Stimulated activated effector memory CD8-positive, alpha-beta T cell treated with anti-CD3 and anti-CD28 coated beads, Interleukin-12 subunit alpha, Interleukin-12 subunit beta, amount 100 ng/mL, for 72 hours (primary cell): ENCODE data around the gene OR2T3.

ENCODE experiments used
- ATAC-seq: fragments of 150-1000 bp; cut with Tn5 transposase; 2 replicates; pipeline ENCODE4 v1.10.0; 2021
- DNase-seq, 2 donors: peaks; one replicate each; pipeline ENCODE4 v3.0.0; 2021 to 2022; ENCODE audit warnings: low spot score in 2 of 2
- H3K27ac Mint-ChIP-seq: one replicate; pipeline ENCODE4 v1.8.0; 2022; ENCODE audit warnings: mild to moderate bottlenecking, mixed read lengths
- H3K36me3 Mint-ChIP-seq: one replicate; pipeline ENCODE4 v1.8.0; 2022; ENCODE audit warnings: mild to moderate bottlenecking, mixed read lengths
- H3K4me1 Mint-ChIP-seq: one replicate; pipeline ENCODE4 v1.8.0; 2022; ENCODE audit warnings: mixed read lengths
- H3K4me3 Mint-ChIP-seq: one replicate; pipeline ENCODE4 v1.8.0; 2022; ENCODE audit warnings: mild to moderate bottlenecking, mixed read lengths
- H3K9me3 Mint-ChIP-seq: one replicate; pipeline ENCODE4 v1.8.0; 2022; ENCODE audit warnings: mixed read lengths

Gene OR2T3

DNA sequence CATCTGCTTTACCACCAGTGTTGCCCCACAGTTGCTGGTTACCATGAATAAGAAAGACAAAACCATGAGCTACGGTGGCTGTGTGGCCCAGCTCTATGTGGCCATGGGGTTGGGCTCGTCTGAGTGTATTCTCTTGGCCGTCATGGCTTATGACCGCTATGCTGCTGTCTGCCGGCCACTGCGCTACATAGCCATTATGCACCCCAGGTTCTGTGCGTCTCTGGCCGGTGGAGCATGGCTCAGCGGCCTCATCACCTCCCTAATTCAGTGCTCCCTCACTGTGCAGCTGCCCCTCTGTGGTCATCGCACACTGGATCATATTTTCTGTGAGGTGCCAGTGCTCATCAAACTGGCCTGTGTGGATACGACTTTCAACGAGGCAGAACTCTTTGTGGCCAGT, 48.7 kb downstream of the OR2T3 start:
- no peaks in the 10 kb centered on the region for H3K36me3 Mint-ChIP-seq

More for the DNA sequence above, 48.7 kb downstream of the OR2T3 start:
- DNase-seq (no peak), ATAC-seq (no peak)
- Mint-ChIP-seq H3K27ac (no peak overlapping the region), H3K4me1 (no peaks in the 10 kb centered on the region), H3K4me3 (no peak overlapping the region), H3K9me3 (no peaks in the 10 kb centered on the region)
